Ovary (tissue), 3 donors: ENCODE measurements around the gene KNDC1.

ENCODE experiments used
- CTCF ChIP-seq, 3 donors: fragments of 450-650 bp in 2 of 3; fragments of 200-600 bp in 1 of 3; IDR thresholded peaks; one replicate each; pipeline versions ENCODE4 v1.5.1 to v1.8.0; 2016 to 2022; ENCODE audit warnings: antibody characterized with exemption in 3 of 3, mild to moderate bottlenecking in 1 of 3
- EP300 ChIP-seq: sonication (generic); formaldehyde crosslinking; IDR thresholded peaks from one replicate; pipeline ENCODE4 v1.6.1; 2017; ENCODE audit warnings: antibody characterized with exemption
- POLR2A ChIP-seq: fragments of 450-650 bp; IDR thresholded peaks from one replicate; pipeline ENCODE4 v1.6.1; 2017; ENCODE audit warnings: antibody characterized with exemption, mild to moderate bottlenecking, moderate library complexity
- donor health status: DM: no; HTN: no; CAD: no.

- no peak for TF ChIP-seq CTCF (IDR thresholded peaks at IDR 0.05)
- no peak for TF ChIP-seq EP300
- TF ChIP-seq POLR2A = no peak
These were observed 66.3 kb downstream of the KNDC1 start for GRCh38 chr10:133226251-133226808.
